ENCODE measurements around the gene MRPL49.

- TF ChIP-seq CTCF (IDR thresholded peaks at IDR 0.05; ENCODE audit: extremely low read depth in 1 of 2, insufficient read depth in 1 of 2, low read depth in 1 of 2, low read length in 2 of 2) (no peak), EZH2 (IDR thresholded peaks at IDR 0.05; ENCODE audit: borderline replicate concordance, low read depth, low read length, severe bottlenecking) (no peak), MAX (IDR thresholded peaks at IDR 0.05; ENCODE audit: insufficient read depth, insufficient read length) (no peak), POLR2A (IDR thresholded peaks at IDR 0.05; ENCODE audit: low read depth, low read length) (no peak), JUN (IDR thresholded peaks at IDR 0.05; ENCODE audit: borderline replicate concordance, insufficient read depth, insufficient read length, low read depth) (no peak)
Measured at GRCh38 chr11:65103476-65103875, 18.6 kb upstream of the MRPL49 start.
